ENCODE measurements around the gene SMIM11.
"Not testable (repeated sequence)": the region's sequence is repeated elsewhere in the genome, so short reads cannot be mapped to it uniquely, and the experiment has no call there.

SMIM11 gene

GRCh38 chr21:34374940-34375618 lies at the start of gene SMIM11:
TSS of gene SMIM11 (plus strand) at chr21:34375507. CDS start at chr21:34379505, 3,998 bp downstream.
- not testable (repeated sequence) for DNase-seq

GRCh38 chr21:34330055-34330454 lies 45.3 kb upstream of the SMIM11 start:
- DNase-seq: no peak

- DNase-seq: no peak
Measured at GRCh38 chr21:34331726-34332125, 43.6 kb upstream of the SMIM11 start.

- no peak for DNase-seq
Measured at GRCh38 chr21:34332347-34332746, 43.0 kb upstream of the SMIM11 start.

GRCh38 chr21:34333121-34333739 lies 42.1 kb upstream of the SMIM11 start:
- no peak for DNase-seq

- DNase-seq: peak; percentile 66
Measured at GRCh38 chr21:34335316-34335715, 40.0 kb upstream of the SMIM11 start.

- no peak for DNase-seq
Measured at GRCh38 chr21:34336245-34336644, 39.1 kb upstream of the SMIM11 start.

GRCh38 chr21:34336756-34337391 lies 38.4 kb upstream of the SMIM11 start:
- no peak for DNase-seq

- no peak for DNase-seq
Measured at GRCh38 chr21:34337741-34338140, 37.6 kb upstream of the SMIM11 start.

- no peak for DNase-seq
Measured at GRCh38 chr21:34338226-34338625, 37.1 kb upstream of the SMIM11 start.

- no peak for DNase-seq
Measured at GRCh38 chr21:34340061-34340460, 35.2 kb upstream of the SMIM11 start.

- peak; percentile 72 for DNase-seq
Measured at GRCh38 chr21:34342476-34342875, 32.8 kb upstream of the SMIM11 start.

GRCh38 chr21:34343347-34343746 lies 32.0 kb upstream of the SMIM11 start:
- no peak for DNase-seq

- DNase-seq: no peak
Measured at GRCh38 chr21:34343838-34344381, 31.4 kb upstream of the SMIM11 start.

GRCh38 chr21:34344584-34344983 lies 30.7 kb upstream of the SMIM11 start:
- DNase-seq: no peak

GRCh38 chr21:34345091-34345871 lies 30.0 kb upstream of the SMIM11 start:
- DNase-seq: no peak

- no peak for DNase-seq
Measured at GRCh38 chr21:34345892-34346291, 29.4 kb upstream of the SMIM11 start.

- no peak for DNase-seq
Measured at GRCh38 chr21:34348890-34349519, 26.3 kb upstream of the SMIM11 start.

- DNase-seq: peak; percentile 80
Measured at GRCh38 chr21:34351786-34352241, 23.5 kb upstream of the SMIM11 start.

GRCh38 chr21:34352556-34352955 lies 22.8 kb upstream of the SMIM11 start:
- DNase-seq: no peak

GRCh38 chr21:34353182-34353581 lies 22.1 kb upstream of the SMIM11 start:
- no peak for DNase-seq

- no peak for DNase-seq
Measured at GRCh38 chr21:34354836-34355235, 20.5 kb upstream of the SMIM11 start.

Data from retina (tissue), 1 donor.